Hepatocyte (in vitro differentiated cells): ENCODE measurements around the gene PRSS16. TPM values are rescaled to one million over a fixed set of nuclear protein-coding genes. Genes with fewer than 3 reads are reported as not detected.

Source experiments
- DNase-seq: peaks from one replicate; pipeline ENCODE4 v3.0.0-alpha.2; 2016; ENCODE audit warnings: low spot score
- H2AFZ ChIP-seq: fragments of 200-600 bp; sonication (generic); 2 replicates; pipeline ENCODE4 v1.6.0; 2016; ENCODE audit warnings: antibody characterized with exemption, mild to moderate bottlenecking
- H3K27ac ChIP-seq: fragments of 200-600 bp; sonication (generic); 2 replicates; pipeline ENCODE4 v1.5.1; 2016; ENCODE audit warnings: mild to moderate bottlenecking
- H3K27me3 ChIP-seq: fragments of 200-600 bp; sonication (generic); 2 replicates; pipeline ENCODE4 v1.6.1; 2016
- H3K36me3 ChIP-seq: fragments of 200-600 bp; sonication (generic); replicated peaks from 2 replicates; pipeline ENCODE4 v1.5.1; 2016; ENCODE audit warnings: low read depth; ENCODE audit not compliant: insufficient read depth
- H3K4me1 ChIP-seq: fragments of 200-600 bp; sonication (generic); 2 replicates; pipeline ENCODE4 v1.5.1; 2016; ENCODE audit warnings: mild to moderate bottlenecking, moderate library complexity; ENCODE audit not compliant: insufficient read depth
- H3K4me2 ChIP-seq: fragments of 200-600 bp; sonication (generic); 2 replicates; pipeline ENCODE4 v1.6.0; 2016
- H3K4me3 ChIP-seq: fragments of 200-600 bp; sonication (generic); 2 replicates; pipeline ENCODE4 v1.5.1; 2016; ENCODE audit warnings: mild to moderate bottlenecking
- H3K79me2 ChIP-seq: fragments of 200-600 bp; sonication (generic); 2 replicates; pipeline ENCODE4 v1.6.0; 2017; ENCODE audit warnings: mild to moderate bottlenecking
- H3K9me2 ChIP-seq: fragments of 200-600 bp; sonication (generic); replicated peaks from 2 replicates; pipeline ENCODE4 v1.6.0; 2017; ENCODE audit warnings: mild to moderate bottlenecking; ENCODE audit not compliant: insufficient read depth
- H3K9me3 ChIP-seq: fragments of 200-600 bp; sonication (generic); 2 replicates; pipeline ENCODE4 v1.5.1; 2016; ENCODE audit warnings: low read depth, mild to moderate bottlenecking
- H4K20me1 ChIP-seq: fragments of 200-600 bp; sonication (generic); 2 replicates; pipeline ENCODE4 v1.6.0; 2016; ENCODE audit warnings: mild to moderate bottlenecking; ENCODE audit not compliant: insufficient read depth, poor library complexity, severe bottlenecking
- CTCF ChIP-seq: fragments of 200-600 bp; sonication (generic); IDR thresholded peaks from 2 replicates; pipeline ENCODE4 v1.5.1; 2016; ENCODE audit warnings: antibody characterized with exemption, mild to moderate bottlenecking; ENCODE audit not compliant: poor library complexity
- EZH2 ChIP-seq: fragments of 200-600 bp; sonication (generic); IDR thresholded peaks from 2 replicates; pipeline ENCODE4 v1.6.1; 2016; ENCODE audit warnings: antibody characterized with exemption, mild to moderate bottlenecking, borderline replicate concordance
- EZH2phosphoT487 ChIP-seq: fragments of 200-600 bp; sonication (generic); IDR thresholded peaks from one replicate; pipeline ENCODE4 v1.6.1; 2018; ENCODE audit warnings: antibody characterized with exemption, mild to moderate bottlenecking, low read depth, moderate library complexity; ENCODE audit not compliant: unreplicated experiment, severe bottlenecking
- WGBS: methylation state at CpG from one replicate; pipeline ENCODE4 v1.1.6; 2016; ENCODE audit warnings: low lambda C conversion rate; ENCODE audit errors: missing lambda C conversion rate; 5-methylcytosine and 5-hydroxymethylcytosine counted together
- polyA plus RNA-seq: library from polyadenylated mRNA; unstranded; fragments of >200 nt; fragmentation: Nextera tagmentation; extraction: Ambion mirVana; gene quantifications from 2 replicates; pipeline ENCODE4 v1.2.1, GENCODE V29; 2016
- total RNA-seq: library from RNA; depleted of rRNA; stranded (reverse); fragments of >200 nt; gene quantifications from 2 replicates; pipeline ENCODE4 v1.2.3, GENCODE V29; 2014

Gene PRSS16
- total and polyA plus RNA-seq, 2 experiments from 2014 or later = 9.9 to 11.7 TPM

GRCh38 chr6:27275025-27275956 is 27.8 kb downstream of the PRSS16 start:
- no peaks in the 10 kb centered on the region for H3K4me1 ChIP-seq
- H3K79me2 ChIP-seq = no peaks in the 10 kb centered on the region
- no peak overlapping the region for H3K27ac ChIP-seq
- H3K4me2 ChIP-seq = peak overlapping the region; percentile 71
- peaks cover 25% of the 10 kb centered on the region for H3K27me3 ChIP-seq
- H2AFZ ChIP-seq = no peak overlapping the region
- no peaks in the 10 kb centered on the region for H4K20me1 ChIP-seq
- 15% methylated on average over 36 of the region's 36 CpGs for WGBS
- no peaks in the 10 kb centered on the region for H3K9me3 ChIP-seq
- no peaks in the 10 kb centered on the region for H3K36me3 ChIP-seq
- no peak for DNase-seq
- TF ChIP-seq EZH2phosphoT487 (no peak), EZH2 (peak; percentile 48)
- no peak overlapping the region for H3K4me3 ChIP-seq
- no peaks in the 10 kb centered on the region for H3K9me2 ChIP-seq

- Histone ChIP-seq H3K4me1 (no peaks in the 10 kb centered on the region), H2AFZ (peak overlapping the region; percentile 67), H3K9me3 (no peaks in the 10 kb centered on the region), H4K20me1 (no peaks in the 10 kb centered on the region), H3K4me3 (peak overlapping the region; percentile 39), H3K79me2 (no peaks in the 10 kb centered on the region), H3K27ac (peak overlapping the region; percentile 34), H3K4me2 (peak overlapping the region; percentile 78), H3K36me3 (no peaks in the 10 kb centered on the region), H3K27me3 (peaks cover 11% of the 10 kb centered on the region), H3K9me2 (no peaks in the 10 kb centered on the region)
- 3% methylated on average over 24 of the region's 24 CpGs for WGBS
- TF ChIP-seq EZH2 (no peak), EZH2phosphoT487 (no peak), CTCF (no peak)
- DNase-seq = peak; percentile 32
These were observed 32.1 kb downstream of the PRSS16 start for GRCh38 chr6:27279513-27280063.

GRCh38 chr6:27280064-27280539 is 32.6 kb downstream of the PRSS16 start:
- DNase-seq = peak; percentile 73
- H3K27me3 ChIP-seq = peaks cover 7% of the 10 kb centered on the region
- TF ChIP-seq CTCF (no peak), EZH2 (no peak), EZH2phosphoT487 (no peak)
- H3K4me1 ChIP-seq = no peaks in the 10 kb centered on the region
- H3K4me3 ChIP-seq = peak overlapping the region; percentile 39
- no peaks in the 10 kb centered on the region for H4K20me1 ChIP-seq
- peak overlapping the region; percentile 67 for H2AFZ ChIP-seq
- WGBS = 1% methylated on average over 17 of the region's 17 CpGs
- no peaks in the 10 kb centered on the region for H3K36me3 ChIP-seq
- peak overlapping the region; percentile 78 for H3K4me2 ChIP-seq
- no peaks in the 10 kb centered on the region for H3K9me2 ChIP-seq
- H3K79me2 ChIP-seq = no peaks in the 10 kb centered on the region
- no peaks in the 10 kb centered on the region for H3K9me3 ChIP-seq
- peak overlapping the region; percentile 34 for H3K27ac ChIP-seq
